SK-N-SH treated with all-trans-retinoic acid at 6 μM for 48 hours (cell line): ENCODE data around the gene PRKCB.

Experiments
- ATAC-seq: fragments of 200-7000 bp; cut with Tn5 transposase; 3 replicates; pipeline ENCODE4 v1.9.1; 2020; ENCODE audit warnings: mild to moderate bottlenecking, moderate library complexity
- ARNTL ChIP-seq: fragments of 450-650 bp; formaldehyde crosslinking; IDR thresholded peaks from 2 replicates; pipeline ENCODE4 v1.5.0; 2020; ENCODE audit warnings: low read depth, mild to moderate bottlenecking, moderate library complexity, borderline replicate concordance
- BACH2 ChIP-seq: fragments of 250-450 bp; sonication (Bioruptor Pico); IDR thresholded peaks from 2 replicates; pipeline ENCODE4 v1.9.0; 2021; ENCODE audit warnings: mild to moderate bottlenecking, borderline replicate concordance
- CSDC2 ChIP-seq: fragments of 250-450 bp; sonication (Bioruptor Pico); IDR thresholded peaks from 2 replicates; pipeline ENCODE4 v1.5.0; 2020; ENCODE audit warnings: mild to moderate bottlenecking, moderate library complexity
- GLIS3 ChIP-seq: fragments of 250-450 bp; sonication (Bioruptor Pico); IDR thresholded peaks from 2 replicates; pipeline ENCODE4 v1.5.0; 2020; ENCODE audit warnings: mild to moderate bottlenecking, moderate library complexity
- ISL1 ChIP-seq: fragments of 250-450 bp; sonication (Bioruptor Pico); IDR thresholded peaks from 2 replicates; pipeline ENCODE4 v2.1.2; 2022; ENCODE audit warnings: mild to moderate bottlenecking, moderate library complexity
- OSR1 ChIP-seq: fragments of 250-450 bp; sonication (Bioruptor Pico); IDR thresholded peaks from 2 replicates; pipeline ENCODE4 v1.8.0; 2022; ENCODE audit warnings: moderate library complexity, mild to moderate bottlenecking, inconsistent platforms
- PPARA ChIP-seq: fragments of 250-450 bp; sonication (Bioruptor Pico); IDR thresholded peaks from 2 replicates; pipeline ENCODE4 v1.5.0; 2020; ENCODE audit warnings: mild to moderate bottlenecking, borderline replicate concordance
- RARB ChIP-seq: fragments of 250-450 bp; sonication (Bioruptor Pico); IDR thresholded peaks from 2 replicates; pipeline ENCODE4 v1.8.0; 2021; ENCODE audit warnings: mild to moderate bottlenecking, moderate library complexity
- SNAI2 ChIP-seq: fragments of 250-450 bp; sonication (Bioruptor Pico); IDR thresholded peaks from 2 replicates; pipeline ENCODE4 v1.5.0; 2020; ENCODE audit warnings: mild to moderate bottlenecking, moderate library complexity
- TOX ChIP-seq: fragments of 250-450 bp; sonication (Bioruptor Pico); IDR thresholded peaks from 2 replicates; pipeline ENCODE4 v1.8.0; 2021; ENCODE audit warnings: mild to moderate bottlenecking, moderate library complexity, borderline replicate concordance
- ZC3H10 ChIP-seq: fragments of 250-450 bp; sonication (Bioruptor Pico); IDR thresholded peaks from 2 replicates; pipeline ENCODE4 v1.5.1; 2021; ENCODE audit warnings: mild to moderate bottlenecking, moderate library complexity
- ZFP3 ChIP-seq: fragments of 250-450 bp; sonication (Bioruptor Pico); IDR thresholded peaks from 2 replicates; pipeline ENCODE4 v1.5.0; 2020; ENCODE audit warnings: mild to moderate bottlenecking, moderate library complexity
- ZFP30 ChIP-seq: fragments of 450-650 bp; formaldehyde crosslinking; IDR thresholded peaks from 2 replicates; pipeline ENCODE4 v1.5.0; 2022; ENCODE audit warnings: mild to moderate bottlenecking, moderate library complexity
- ZNF565 ChIP-seq: fragments of 450-650 bp; formaldehyde crosslinking; conservative IDR thresholded peaks from 2 replicates; pipeline ENCODE4 v1.5.0; 2020; ENCODE audit warnings: low read depth, mild to moderate bottlenecking, moderate library complexity
- ZNF70 ChIP-seq: fragments of 450-650 bp; formaldehyde crosslinking; IDR thresholded peaks from 2 replicates; pipeline ENCODE4 v1.5.0; 2020; ENCODE audit warnings: mild to moderate bottlenecking, moderate library complexity
- ZNF8 ChIP-seq: fragments of 450-650 bp; formaldehyde crosslinking; IDR thresholded peaks from 2 replicates; pipeline ENCODE4 v1.5.0; 2020; ENCODE audit warnings: mild to moderate bottlenecking, moderate library complexity
- TF ChIP-seq, protein P1 (sequence below): fragments of 250-450 bp; sonication (Bioruptor Pico); IDR thresholded peaks from 2 replicates; pipeline ENCODE4 v1.5.1; 2020; ENCODE audit warnings: low read depth, mild to moderate bottlenecking, moderate library complexity
- TF ChIP-seq, protein P2 (sequence below): fragments of 250-450 bp; sonication (Bioruptor Pico); IDR thresholded peaks from 2 replicates; pipeline ENCODE4 v1.5.0; 2020; ENCODE audit warnings: mild to moderate bottlenecking, moderate library complexity
- TF ChIP-seq, protein P3 (sequence below): fragments of 250-450 bp; sonication (Bioruptor Pico); IDR thresholded peaks from 2 replicates; pipeline ENCODE4 v1.8.0; 2020; ENCODE audit warnings: mild to moderate bottlenecking, moderate library complexity, borderline replicate concordance
- TF ChIP-seq, protein P4 (sequence below): fragments of 250-450 bp; sonication (Bioruptor Pico); IDR thresholded peaks from 2 replicates; pipeline ENCODE4 v1.5.1; 2021; ENCODE audit warnings: mild to moderate bottlenecking, moderate library complexity
- TF ChIP-seq, protein P5 (sequence below): fragments of 250-450 bp; sonication (Bioruptor Pico); IDR thresholded peaks from 2 replicates; pipeline ENCODE4 v1.8.0; 2021; ENCODE audit warnings: low read depth, mild to moderate bottlenecking, moderate library complexity, borderline replicate concordance

PRKCB gene

DNA sequence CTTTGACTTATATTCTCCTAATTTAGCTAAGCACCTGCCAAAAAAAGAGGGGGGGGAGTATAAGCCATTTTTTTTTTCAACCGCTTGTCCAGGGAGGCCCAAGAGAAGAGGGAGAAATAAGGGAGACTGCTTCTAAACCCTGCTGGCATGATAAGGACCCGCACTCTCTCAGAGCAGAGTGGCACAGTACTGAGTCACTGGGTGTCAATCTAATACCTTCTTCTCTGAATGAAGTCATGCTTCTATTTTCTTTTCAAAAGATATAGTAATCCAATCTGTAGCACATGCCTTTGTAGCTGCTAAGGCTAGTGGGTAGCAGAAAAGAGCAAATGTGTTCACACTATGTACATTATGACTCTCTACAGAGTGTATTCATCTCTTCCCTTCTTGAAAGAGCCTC is 385.4 kb downstream of the PRKCB start:
- TF ChIP-seq, protein P1, sequence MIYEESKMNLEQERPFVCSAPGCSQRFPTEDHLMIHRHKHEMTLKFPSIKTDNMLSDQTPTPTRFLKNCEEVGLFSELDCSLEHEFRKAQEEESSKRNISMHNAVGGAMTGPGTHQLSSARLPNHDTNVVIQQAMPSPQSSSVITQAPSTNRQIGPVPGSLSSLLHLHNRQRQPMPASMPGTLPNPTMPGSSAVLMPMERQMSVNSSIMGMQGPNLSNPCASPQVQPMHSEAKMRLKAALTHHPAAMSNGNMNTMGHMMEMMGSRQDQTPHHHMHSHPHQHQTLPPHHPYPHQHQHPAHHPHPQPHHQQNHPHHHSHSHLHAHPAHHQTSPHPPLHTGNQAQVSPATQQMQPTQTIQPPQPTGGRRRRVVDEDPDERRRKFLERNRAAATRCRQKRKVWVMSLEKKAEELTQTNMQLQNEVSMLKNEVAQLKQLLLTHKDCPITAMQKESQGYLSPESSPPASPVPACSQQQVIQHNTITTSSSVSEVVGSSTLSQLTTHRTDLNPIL (CRISPR knock-in tag): no peak
- TF ChIP-seq ZFP3 (CRISPR knock-in tag) (no peak), ISL1 (CRISPR knock-in tag) (no peak), CSDC2 (CRISPR knock-in tag) (no peak)
- TF ChIP-seq, protein P2, sequence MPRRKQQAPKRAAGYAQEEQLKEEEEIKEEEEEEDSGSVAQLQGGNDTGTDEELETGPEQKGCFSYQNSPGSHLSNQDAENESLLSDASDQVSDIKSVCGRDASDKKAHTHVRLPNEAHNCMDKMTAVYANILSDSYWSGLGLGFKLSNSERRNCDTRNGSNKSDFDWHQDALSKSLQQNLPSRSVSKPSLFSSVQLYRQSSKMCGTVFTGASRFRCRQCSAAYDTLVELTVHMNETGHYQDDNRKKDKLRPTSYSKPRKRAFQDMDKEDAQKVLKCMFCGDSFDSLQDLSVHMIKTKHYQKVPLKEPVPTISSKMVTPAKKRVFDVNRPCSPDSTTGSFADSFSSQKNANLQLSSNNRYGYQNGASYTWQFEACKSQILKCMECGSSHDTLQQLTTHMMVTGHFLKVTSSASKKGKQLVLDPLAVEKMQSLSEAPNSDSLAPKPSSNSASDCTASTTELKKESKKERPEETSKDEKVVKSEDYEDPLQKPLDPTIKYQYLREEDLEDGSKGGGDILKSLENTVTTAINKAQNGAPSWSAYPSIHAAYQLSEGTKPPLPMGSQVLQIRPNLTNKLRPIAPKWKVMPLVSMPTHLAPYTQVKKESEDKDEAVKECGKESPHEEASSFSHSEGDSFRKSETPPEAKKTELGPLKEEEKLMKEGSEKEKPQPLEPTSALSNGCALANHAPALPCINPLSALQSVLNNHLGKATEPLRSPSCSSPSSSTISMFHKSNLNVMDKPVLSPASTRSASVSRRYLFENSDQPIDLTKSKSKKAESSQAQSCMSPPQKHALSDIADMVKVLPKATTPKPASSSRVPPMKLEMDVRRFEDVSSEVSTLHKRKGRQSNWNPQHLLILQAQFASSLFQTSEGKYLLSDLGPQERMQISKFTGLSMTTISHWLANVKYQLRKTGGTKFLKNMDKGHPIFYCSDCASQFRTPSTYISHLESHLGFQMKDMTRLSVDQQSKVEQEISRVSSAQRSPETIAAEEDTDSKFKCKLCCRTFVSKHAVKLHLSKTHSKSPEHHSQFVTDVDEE (CRISPR knock-in tag): no peak
- ATAC-seq: no peak

DNA sequence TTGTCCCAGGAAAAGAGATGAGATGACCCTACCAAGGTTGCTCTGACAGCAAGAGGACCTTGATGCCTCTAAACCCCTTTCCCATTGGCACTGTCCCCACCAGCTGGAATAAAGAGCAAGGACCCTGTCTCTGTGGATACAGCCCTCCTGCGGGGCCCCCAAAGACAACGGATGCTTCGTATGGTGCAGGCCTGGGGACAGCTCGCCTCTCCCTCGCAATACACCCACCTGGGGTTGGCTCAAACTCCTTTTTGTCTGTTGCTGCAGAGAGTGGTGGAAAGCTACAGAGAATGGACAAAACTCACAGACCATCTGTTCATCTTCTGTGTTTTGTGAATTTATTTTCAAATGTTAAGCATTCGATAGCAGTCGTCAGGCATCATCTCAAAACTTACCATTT is 392.7 kb downstream of the PRKCB start:
- ATAC-seq: no peak
- TF ChIP-seq ARNTL (CRISPR knock-in tag): no peak
- TF ChIP-seq OSR1 (CRISPR knock-in tag): no peak

DNA sequence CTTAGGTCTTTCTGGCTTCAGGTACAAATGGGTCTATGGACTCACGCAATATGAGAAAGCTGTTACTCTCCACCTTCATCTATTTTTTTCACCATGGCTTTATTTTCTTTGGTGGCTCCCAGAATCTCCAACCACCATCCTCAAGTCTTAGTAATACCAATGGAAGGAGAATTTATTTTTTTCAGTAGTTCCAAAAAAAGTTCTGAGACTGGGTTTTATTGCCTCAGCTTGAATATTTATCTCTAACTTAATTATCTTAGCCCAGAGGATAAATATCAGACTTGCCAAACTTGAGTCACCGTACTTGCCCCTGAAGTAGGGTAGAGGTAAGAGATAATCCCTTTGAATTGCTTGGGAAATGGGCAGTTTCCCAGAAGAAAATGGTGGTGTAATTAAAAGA is 397.2 kb downstream of the PRKCB start:
- TF ChIP-seq ISL1 (CRISPR knock-in tag) (no peak), SNAI2 (CRISPR knock-in tag) (no peak), OSR1 (CRISPR knock-in tag) (no peak), ZC3H10 (no peak), ZFP30 (CRISPR knock-in tag) (no peak), PPARA (CRISPR knock-in tag) (no peak), GLIS3 (CRISPR knock-in tag) (no peak), RARB (no peak), TOX (CRISPR knock-in tag) (no peak), ARNTL (CRISPR knock-in tag) (no peak), ZNF8 (CRISPR knock-in tag) (no peak), ZNF70 (CRISPR knock-in tag) (no peak), BACH2 (CRISPR knock-in tag) (no peak), ZNF565 (no peak)
- TF ChIP-seq, protein P3, sequence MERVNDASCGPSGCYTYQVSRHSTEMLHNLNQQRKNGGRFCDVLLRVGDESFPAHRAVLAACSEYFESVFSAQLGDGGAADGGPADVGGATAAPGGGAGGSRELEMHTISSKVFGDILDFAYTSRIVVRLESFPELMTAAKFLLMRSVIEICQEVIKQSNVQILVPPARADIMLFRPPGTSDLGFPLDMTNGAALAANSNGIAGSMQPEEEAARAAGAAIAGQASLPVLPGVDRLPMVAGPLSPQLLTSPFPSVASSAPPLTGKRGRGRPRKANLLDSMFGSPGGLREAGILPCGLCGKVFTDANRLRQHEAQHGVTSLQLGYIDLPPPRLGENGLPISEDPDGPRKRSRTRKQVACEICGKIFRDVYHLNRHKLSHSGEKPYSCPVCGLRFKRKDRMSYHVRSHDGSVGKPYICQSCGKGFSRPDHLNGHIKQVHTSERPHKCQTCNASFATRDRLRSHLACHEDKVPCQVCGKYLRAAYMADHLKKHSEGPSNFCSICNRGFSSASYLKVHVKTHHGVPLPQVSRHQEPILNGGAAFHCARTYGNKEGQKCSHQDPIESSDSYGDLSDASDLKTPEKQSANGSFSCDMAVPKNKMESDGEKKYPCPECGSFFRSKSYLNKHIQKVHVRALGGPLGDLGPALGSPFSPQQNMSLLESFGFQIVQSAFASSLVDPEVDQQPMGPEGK (CRISPR knock-in tag): no peak
- TF ChIP-seq, protein P4, sequence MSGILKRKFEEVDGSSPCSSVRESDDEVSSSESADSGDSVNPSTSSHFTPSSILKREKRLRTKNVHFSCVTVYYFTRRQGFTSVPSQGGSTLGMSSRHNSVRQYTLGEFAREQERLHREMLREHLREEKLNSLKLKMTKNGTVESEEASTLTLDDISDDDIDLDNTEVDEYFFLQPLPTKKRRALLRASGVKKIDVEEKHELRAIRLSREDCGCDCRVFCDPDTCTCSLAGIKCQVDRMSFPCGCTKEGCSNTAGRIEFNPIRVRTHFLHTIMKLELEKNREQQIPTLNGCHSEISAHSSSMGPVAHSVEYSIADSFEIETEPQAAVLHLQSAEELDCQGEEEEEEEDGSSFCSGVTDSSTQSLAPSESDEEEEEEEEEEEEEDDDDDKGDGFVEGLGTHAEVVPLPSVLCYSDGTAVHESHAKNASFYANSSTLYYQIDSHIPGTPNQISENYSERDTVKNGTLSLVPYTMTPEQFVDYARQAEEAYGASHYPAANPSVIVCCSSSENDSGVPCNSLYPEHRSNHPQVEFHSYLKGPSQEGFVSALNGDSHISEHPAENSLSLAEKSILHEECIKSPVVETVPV (CRISPR knock-in tag): no peak
- TF ChIP-seq, protein P5, sequence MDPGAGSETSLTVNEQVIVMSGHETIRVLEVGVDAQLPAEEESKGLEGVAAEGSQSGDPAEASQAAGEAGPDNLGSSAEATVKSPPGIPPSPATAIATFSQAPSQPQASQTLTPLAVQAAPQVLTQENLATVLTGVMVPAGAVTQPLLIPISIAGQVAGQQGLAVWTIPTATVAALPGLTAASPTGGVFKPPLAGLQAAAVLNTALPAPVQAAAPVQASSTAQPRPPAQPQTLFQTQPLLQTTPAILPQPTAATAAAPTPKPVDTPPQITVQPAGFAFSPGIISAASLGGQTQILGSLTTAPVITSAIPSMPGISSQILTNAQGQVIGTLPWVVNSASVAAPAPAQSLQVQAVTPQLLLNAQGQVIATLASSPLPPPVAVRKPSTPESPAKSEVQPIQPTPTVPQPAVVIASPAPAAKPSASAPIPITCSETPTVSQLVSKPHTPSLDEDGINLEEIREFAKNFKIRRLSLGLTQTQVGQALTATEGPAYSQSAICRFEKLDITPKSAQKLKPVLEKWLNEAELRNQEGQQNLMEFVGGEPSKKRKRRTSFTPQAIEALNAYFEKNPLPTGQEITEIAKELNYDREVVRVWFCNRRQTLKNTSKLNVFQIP (CRISPR knock-in tag): no peak
- TF ChIP-seq, protein P2 (CRISPR knock-in tag): no peak
- TF ChIP-seq, protein P1 (CRISPR knock-in tag): no peak
- no peak for ATAC-seq
